ENCODE measurements around the gene SUOX.

The SUOX gene

DNA sequence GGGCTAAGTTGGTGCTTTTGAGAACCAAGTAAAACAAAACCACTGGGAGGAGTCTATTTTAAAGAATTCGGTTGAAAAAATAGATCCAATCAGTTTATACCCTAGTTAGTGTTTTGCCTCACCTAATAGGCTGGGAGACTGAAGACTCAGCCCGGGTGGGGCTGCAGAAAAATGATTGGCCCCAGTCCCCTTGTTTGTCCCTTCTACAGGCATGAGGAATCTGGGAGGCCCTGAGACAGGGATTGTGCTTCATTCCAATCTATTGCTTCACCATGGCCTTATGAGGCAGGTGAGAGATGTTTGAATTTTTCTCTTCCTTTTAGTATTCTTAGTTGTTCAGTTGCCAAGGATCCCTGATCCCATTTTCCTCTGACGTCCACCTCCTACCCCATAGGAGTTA is 25.0 kb upstream of the SUOX start:
- no peak overlapping the region for H3K56ac ChIP-seq (ENCODE audit: low read length)
- no peak overlapping the region for H3K18ac ChIP-seq (ENCODE audit: low read length)
- no peak overlapping the region for H2BK120ac ChIP-seq (ENCODE audit: low read depth, low read length)
- H3K4me1 ChIP-seq (ENCODE audit: control insufficient read depth, low read depth, low read length): peaks cover 12% of the 10 kb centered on the region
- no peak overlapping the region for H2BK15ac ChIP-seq (replicated peaks; ENCODE audit: low read depth)
- no peak overlapping the region for H4K5ac ChIP-seq (ENCODE audit: low read length)
- H3K79me2 ChIP-seq (ENCODE audit: control insufficient read depth, insufficient read depth, low read length): peaks cover 34% of the 10 kb centered on the region
- H3K23ac ChIP-seq (ENCODE audit: low read length): no peak overlapping the region
- no peak overlapping the region for H3K4ac ChIP-seq (ENCODE audit: low read depth, low read length)
- H3K4me2 ChIP-seq (ENCODE audit: low read length): no peak overlapping the region
- WGBS (ENCODE audit: extremely low coverage, insufficient coverage, low lambda C conversion rate): no CpG with 5 or more reads among the region's 3 CpGs
- DNase-seq: peak; percentile 90
- no peak overlapping the region for H2AK5ac ChIP-seq (ENCODE audit: low read length)
- H3K36me3 ChIP-seq (ENCODE audit: control insufficient read depth, insufficient read depth, low read length): peaks cover 6% of the 10 kb centered on the region
- no peak overlapping the region for H2BK5ac ChIP-seq (ENCODE audit: low read length)
- peak overlapping the region; percentile 9 for H3K9ac ChIP-seq (ENCODE audit: low read length)
- no peak overlapping the region for H3K27ac ChIP-seq (ENCODE audit: low read depth, low read length)
- H3K79me1 ChIP-seq (ENCODE audit: low read length): peaks cover 12% of the 10 kb centered on the region
- H4K8ac ChIP-seq (ENCODE audit: low read depth, low read length): no peak overlapping the region
- no peaks in the 10 kb centered on the region for H3K27me3 ChIP-seq (ENCODE audit: insufficient read depth, low read length, poor library complexity)
- H3K4me3 ChIP-seq (ENCODE audit: low read length): no peak overlapping the region

DNA sequence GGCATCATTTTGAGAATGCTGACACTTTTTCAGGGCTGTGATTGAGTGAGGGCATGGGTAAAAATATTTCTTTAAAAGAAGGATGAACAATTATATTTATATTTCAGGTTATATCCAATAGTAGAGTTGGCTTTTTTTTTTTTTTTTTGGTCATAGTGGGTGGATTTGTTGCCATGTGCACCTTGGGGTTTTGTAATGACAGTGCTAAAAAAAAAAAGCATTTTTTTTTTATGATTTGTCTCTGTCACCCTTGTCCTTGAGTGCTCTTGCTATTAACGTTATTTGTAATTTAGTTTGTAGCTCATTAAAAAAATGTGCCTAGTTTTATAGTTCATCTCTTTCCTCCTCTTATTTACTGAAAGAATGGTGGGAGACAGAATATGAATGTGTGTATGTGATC is 24.6 kb upstream of the SUOX start:
- DNase-seq: no peak
- Histone ChIP-seq H3K27ac (ENCODE audit: low read depth, low read length) (no peak overlapping the region), H3K4me3 (ENCODE audit: low read length) (no peak overlapping the region)

DNA sequence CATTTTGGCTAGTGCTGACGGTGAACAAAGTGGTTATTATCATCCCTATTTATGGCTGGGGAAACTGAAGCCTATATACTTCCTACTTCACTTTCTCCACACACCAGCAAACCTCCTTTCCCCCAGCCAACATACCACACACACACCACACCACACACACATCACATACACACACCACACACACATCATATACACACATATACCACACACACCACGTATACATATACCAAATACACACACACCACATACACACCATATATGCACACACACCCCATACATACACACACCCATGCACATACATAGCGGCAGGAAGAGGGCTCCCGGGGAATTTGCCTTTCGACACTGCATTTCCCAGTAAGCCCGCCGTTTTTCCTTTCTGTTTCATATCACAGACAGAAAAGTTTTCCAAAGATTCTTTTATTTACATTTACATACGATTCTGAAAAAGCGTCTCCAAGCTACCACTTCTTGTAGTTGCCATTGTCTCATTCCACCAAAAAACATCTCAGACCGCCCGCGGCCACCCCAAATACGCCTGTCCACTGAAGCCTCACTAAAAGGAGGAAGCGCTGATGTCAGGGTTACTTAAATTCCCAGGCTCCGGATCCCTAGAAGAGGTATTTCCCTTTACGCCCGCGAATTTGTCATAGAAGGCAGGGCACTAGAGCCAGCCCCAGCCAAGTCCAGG is 24.0 kb upstream of the SUOX start:
- no peak overlapping the region for H3K27ac ChIP-seq (ENCODE audit: low read depth, low read length)

More for the DNA sequence above, 24.6 kb upstream of the SUOX start:
- no peak overlapping the region for H3K4me2 ChIP-seq (ENCODE audit: low read length)
- H3K36me3 ChIP-seq (ENCODE audit: control insufficient read depth, insufficient read depth, low read length): peaks cover 6% of the 10 kb centered on the region
- no peaks in the 10 kb centered on the region for H3K27me3 ChIP-seq (ENCODE audit: insufficient read depth, low read length, poor library complexity)
- H2BK15ac ChIP-seq (replicated peaks; ENCODE audit: low read depth): no peak overlapping the region
- H3K4ac ChIP-seq (ENCODE audit: low read depth, low read length): no peak overlapping the region
- no peak overlapping the region for H3K23ac ChIP-seq (ENCODE audit: low read length)
- no peak overlapping the region for H3K18ac ChIP-seq (ENCODE audit: low read length)
- H2BK5ac ChIP-seq (ENCODE audit: low read length): no peak overlapping the region
- WGBS (ENCODE audit: extremely low coverage, insufficient coverage, low lambda C conversion rate): no CpG with 5 or more reads among the region's 1 CpG
- peaks cover 12% of the 10 kb centered on the region for H3K79me1 ChIP-seq (ENCODE audit: low read length)
- H2BK120ac ChIP-seq (ENCODE audit: low read depth, low read length): no peak overlapping the region
- H4K5ac ChIP-seq (ENCODE audit: low read length): no peak overlapping the region
- H4K8ac ChIP-seq (ENCODE audit: low read depth, low read length): no peak overlapping the region
- H3K4me1 ChIP-seq (ENCODE audit: control insufficient read depth, low read depth, low read length): peaks cover 12% of the 10 kb centered on the region
- H2AK5ac ChIP-seq (ENCODE audit: low read length): no peak overlapping the region
- H3K9ac ChIP-seq (ENCODE audit: low read length): peak overlapping the region; percentile 75
- H3K79me2 ChIP-seq (ENCODE audit: control insufficient read depth, insufficient read depth, low read length): peaks cover 31% of the 10 kb centered on the region
- H3K56ac ChIP-seq (ENCODE audit: low read length): peak overlapping the region; percentile 92

DNA sequence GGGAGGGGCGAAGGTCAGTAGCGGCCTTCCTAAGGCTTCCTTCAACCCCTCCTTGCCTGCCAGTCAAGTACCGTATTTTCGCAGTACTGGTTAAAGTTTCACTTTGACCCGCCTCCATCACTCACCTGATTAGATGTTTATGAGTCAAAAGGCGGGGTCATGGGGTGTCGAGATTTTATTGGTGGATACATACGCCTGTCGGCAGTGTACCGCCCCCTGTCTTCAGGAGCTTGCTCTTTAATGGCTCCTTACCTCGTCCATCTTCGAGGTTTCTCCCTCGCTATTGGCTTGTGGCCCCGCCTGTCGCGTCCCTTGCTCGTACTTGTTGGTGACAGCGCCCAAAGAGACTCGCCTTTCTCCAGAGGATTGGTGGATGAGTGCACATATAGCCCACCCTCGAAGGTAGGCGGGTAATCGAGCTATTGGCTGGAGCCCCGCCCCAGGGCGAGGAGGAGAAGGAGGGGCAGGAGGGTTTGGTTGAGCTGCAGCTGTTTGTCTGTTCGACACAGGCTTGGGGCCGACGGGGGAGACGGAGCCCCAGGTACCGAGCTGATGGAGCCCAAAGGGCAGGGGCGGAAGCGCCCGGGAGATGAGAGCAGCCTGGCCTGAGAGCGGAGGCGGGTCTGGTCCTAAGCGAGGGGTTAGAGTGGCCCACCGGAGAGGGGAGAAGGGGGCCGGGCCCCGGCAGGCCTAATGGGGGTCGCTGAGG is 23.3 kb upstream of the SUOX start, which contains the start of gene RAB5B:
Gene RAB5B (plus strand): TSS at position 480 of the 709 bp plus-strand sequence. CDS start 12,883 bp downstream, outside the sequence.
- Histone ChIP-seq H2BK5ac (ENCODE audit: low read length) (peak within 1 kb of the TSS; percentile 86), H3K23ac (ENCODE audit: low read length) (peak within 1 kb of the TSS; percentile 92), H2AK5ac (ENCODE audit: low read length) (peak within 1 kb of the TSS; percentile 91), H3K79me1 (ENCODE audit: low read length) (peaks cover 9% of the 10 kb centered on the region), H3K4me2 (ENCODE audit: low read length) (peak within 1 kb of the TSS; percentile 59), H3K27me3 (ENCODE audit: insufficient read depth, low read length, poor library complexity) (no peaks in the 10 kb centered on the region), H3K56ac (ENCODE audit: low read length) (peak within 1 kb of the TSS; percentile 95), H3K27ac (ENCODE audit: low read depth, low read length) (peak within 1 kb of the TSS; percentile 93), H3K79me2 (ENCODE audit: control insufficient read depth, insufficient read depth, low read length) (peaks cover 27% of the 10 kb centered on the region), H3K36me3 (ENCODE audit: control insufficient read depth, insufficient read depth, low read length) (peaks cover 4% of the 10 kb centered on the region), H3K18ac (ENCODE audit: low read length) (peak within 1 kb of the TSS; percentile 92), H3K4ac (ENCODE audit: low read depth, low read length) (peak within 1 kb of the TSS; percentile 66), H3K4me1 (ENCODE audit: control insufficient read depth, low read depth, low read length) (peaks cover 5% of the 10 kb centered on the region), H3K9ac (ENCODE audit: low read length) (peak within 1 kb of the TSS; percentile 99), H4K8ac (ENCODE audit: low read depth, low read length) (no peak within 1 kb of the TSS), H3K4me3 (ENCODE audit: low read length) (peak within 1 kb of the TSS; percentile 86), H4K5ac (ENCODE audit: low read length) (no peak within 1 kb of the TSS), H2BK15ac (replicated peaks; ENCODE audit: low read depth) (no peak within 1 kb of the TSS), H2BK120ac (ENCODE audit: low read depth, low read length) (peak within 1 kb of the TSS; percentile 92)
- DNase-seq: peak; percentile 100
- WGBS (ENCODE audit: extremely low coverage, insufficient coverage, low lambda C conversion rate): no CpG with 5 or more reads among the region's 39 CpGs

More for the DNA sequence above, 24.0 kb upstream of the SUOX start:
- Histone ChIP-seq H2BK5ac (ENCODE audit: low read length) (peak overlapping the region; percentile 44), H3K9ac (ENCODE audit: low read length) (peak overlapping the region; percentile 75), H3K4me2 (ENCODE audit: low read length) (peak overlapping the region; percentile 59), H3K36me3 (ENCODE audit: control insufficient read depth, insufficient read depth, low read length) (peaks cover 5% of the 10 kb centered on the region), H3K27me3 (ENCODE audit: insufficient read depth, low read length, poor library complexity) (no peaks in the 10 kb centered on the region), H2BK120ac (ENCODE audit: low read depth, low read length) (no peak overlapping the region), H3K4me3 (ENCODE audit: low read length) (peak overlapping the region; percentile 18), H3K79me2 (ENCODE audit: control insufficient read depth, insufficient read depth, low read length) (peaks cover 30% of the 10 kb centered on the region), H2BK15ac (replicated peaks; ENCODE audit: low read depth) (no peak overlapping the region), H3K4me1 (ENCODE audit: control insufficient read depth, low read depth, low read length) (peaks cover 8% of the 10 kb centered on the region), H3K4ac (ENCODE audit: low read depth, low read length) (no peak overlapping the region), H3K18ac (ENCODE audit: low read length) (no peak overlapping the region), H4K5ac (ENCODE audit: low read length) (no peak overlapping the region), H3K23ac (ENCODE audit: low read length) (no peak overlapping the region), H3K56ac (ENCODE audit: low read length) (peak overlapping the region; percentile 92), H4K8ac (ENCODE audit: low read depth, low read length) (no peak overlapping the region), H3K79me1 (ENCODE audit: low read length) (peaks cover 10% of the 10 kb centered on the region), H2AK5ac (ENCODE audit: low read length) (peak overlapping the region; percentile 91)
- 100% methylated on average over 1 of the region's 18 CpGs for WGBS (ENCODE audit: extremely low coverage, insufficient coverage, low lambda C conversion rate)
- DNase-seq: no peak

DNA sequence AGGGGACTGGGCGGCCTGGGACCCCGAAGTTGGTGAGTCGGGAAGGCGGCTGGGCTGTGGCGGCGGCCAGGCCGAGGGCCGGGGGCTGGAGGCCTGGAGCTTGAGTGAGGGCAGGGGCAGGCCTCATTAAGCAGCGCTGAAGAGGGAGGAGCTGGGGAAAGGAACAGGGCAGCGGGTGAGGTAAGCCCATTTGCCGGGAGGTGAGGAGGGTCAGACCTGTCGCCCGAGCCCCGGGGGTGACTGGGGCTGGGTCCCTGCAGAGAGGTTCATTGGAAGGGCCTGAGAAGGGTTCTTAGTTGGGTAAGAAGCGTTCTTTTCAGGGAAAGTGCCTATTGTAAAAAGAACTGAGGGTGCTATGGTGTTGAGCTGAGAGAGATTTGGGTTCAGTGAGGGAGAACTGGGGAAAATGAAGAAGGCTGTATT is 22.8 kb upstream of the SUOX start:
- H2AK5ac ChIP-seq (ENCODE audit: low read length): peak overlapping the region; percentile 49
- WGBS (ENCODE audit: extremely low coverage, insufficient coverage, low lambda C conversion rate): no CpG with 5 or more reads among the region's 15 CpGs

More for the DNA sequence above, 22.8 kb upstream of the SUOX start:
- peak overlapping the region; percentile 92 for H3K23ac ChIP-seq (ENCODE audit: low read length)
- H3K79me2 ChIP-seq (ENCODE audit: control insufficient read depth, insufficient read depth, low read length): peaks cover 27% of the 10 kb centered on the region
- H3K4ac ChIP-seq (ENCODE audit: low read depth, low read length): peak overlapping the region; percentile 66
- H3K36me3 ChIP-seq (ENCODE audit: control insufficient read depth, insufficient read depth, low read length): peaks cover 4% of the 10 kb centered on the region
- peak overlapping the region; percentile 92 for H3K18ac ChIP-seq (ENCODE audit: low read length)
- H2BK120ac ChIP-seq (ENCODE audit: low read depth, low read length): peak overlapping the region; percentile 92
- peak; percentile 88 for DNase-seq
- no peaks in the 10 kb centered on the region for H3K27me3 ChIP-seq (ENCODE audit: insufficient read depth, low read length, poor library complexity)
- H3K56ac ChIP-seq (ENCODE audit: low read length): peak overlapping the region; percentile 95
- no peak overlapping the region for H2BK15ac ChIP-seq (replicated peaks; ENCODE audit: low read depth)
- H3K4me2 ChIP-seq (ENCODE audit: low read length): peak overlapping the region; percentile 2
- peaks cover 7% of the 10 kb centered on the region for H3K79me1 ChIP-seq (ENCODE audit: low read length)
- peaks cover 5% of the 10 kb centered on the region for H3K4me1 ChIP-seq (ENCODE audit: control insufficient read depth, low read depth, low read length)
- H3K9ac ChIP-seq (ENCODE audit: low read length): peak overlapping the region; percentile 99
- H2BK5ac ChIP-seq (ENCODE audit: low read length): peak overlapping the region; percentile 86
- H4K5ac ChIP-seq (ENCODE audit: low read length): no peak overlapping the region
- H3K27ac ChIP-seq (ENCODE audit: low read depth, low read length): peak overlapping the region; percentile 93
- peak overlapping the region; percentile 86 for H3K4me3 ChIP-seq (ENCODE audit: low read length)
- no peak overlapping the region for H4K8ac ChIP-seq (ENCODE audit: low read depth, low read length)
